ENCODE measurements around the gene DCBLD2. TPM values are rescaled to one million over a fixed set of nuclear protein-coding genes. Genes with fewer than 3 reads are reported as not detected.

Gene DCBLD2
- total and polyA plus RNA-seq, 9 of the 15 experiments (the other 6 are each of a cell fraction or from before 2014, with no cell fraction given): 2.7 to 14.6 (median 7.4) TPM

DNA sequence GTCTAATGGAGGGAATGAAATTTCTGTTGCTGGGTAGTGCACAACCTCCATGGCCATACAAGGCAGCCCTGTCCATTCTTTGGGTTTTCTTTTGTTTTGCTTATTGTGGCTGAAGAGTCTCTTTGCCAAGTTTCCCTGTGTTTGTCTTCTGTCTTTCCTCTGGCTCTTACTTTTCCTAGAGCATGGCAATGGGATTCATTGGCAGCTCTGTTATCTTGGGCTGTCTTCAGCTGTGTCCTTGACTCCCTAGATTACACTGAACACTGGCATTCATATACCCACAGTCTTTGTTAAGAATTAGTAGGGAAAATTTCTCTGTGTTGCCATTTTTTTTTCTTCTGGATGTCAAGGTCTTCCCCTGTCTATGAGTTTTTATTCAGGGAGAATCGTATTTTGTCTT, 16.1 kb upstream of the DCBLD2 start:
- no TSS peak for BruUV-seq (replicated peaks)
- FAIRE-seq (no peak), DNase-seq (ENCODE audit: extremely low read depth in 1 of 4, low spot score in 3 of 4) (no peak), ATAC-seq (no peak)
- Histone ChIP-seq H3K4me1 (replicated peaks in 1 of 2; ENCODE audit: control insufficient read depth in 2 of 2, insufficient read depth in 2 of 2, low read length in 2 of 2) (no peaks in the 10 kb centered on the region), H4K20me1 (replicated peaks; ENCODE audit: control insufficient read depth, insufficient read depth, low read length) (no peaks in the 10 kb centered on the region), H3K27me3 (ENCODE audit: control insufficient read depth in 2 of 2, insufficient read depth in 2 of 2, low read length in 2 of 2) (no peaks in the 10 kb centered on the region; a peak in 1 of 5 replicates), H3K9me3 (replicated peaks; ENCODE audit: control insufficient read depth, insufficient read depth, low read depth, low read length) (no peaks in the 10 kb centered on the region), H3K79me2 (ENCODE audit: control insufficient read depth, insufficient read depth, low read length) (no peaks in the 10 kb centered on the region), H3K4me3 (no peak overlapping the region), H2AFZ (ENCODE audit: low read depth, low read length) (no peak overlapping the region), H3K36me3 (ENCODE audit: control insufficient read depth, insufficient read depth, low read length) (no peaks in the 10 kb centered on the region), H3K27ac (ENCODE audit: extremely low read depth, low read depth, low read length) (no peak overlapping the region), H3K9me1 (ENCODE audit: control insufficient read depth, insufficient read depth, low read length) (no peaks in the 10 kb centered on the region), H3K9ac (ENCODE audit: insufficient read depth in 1 of 2, low read depth in 2 of 2, low read length in 2 of 2) (no peak overlapping the region), H3K4me2 (ENCODE audit: insufficient read depth, low read length) (no peak overlapping the region)
- ChIA-PET POLR2A (no interaction called here), CTCF (ENCODE audit: low intra/inter-chr PET ratio) (no interaction called here)
- 0% methylated on average over 1 of the region's 1 CpG for WGBS (ENCODE audit: insufficient coverage, low coverage, missing lambda C conversion rate)
- in situ Hi-C loops (cut with MboI) (no loop called here), intact Hi-C loops (cut with micrococcal nuclease) (no loop called here)
- TF ChIP-seq, protein P1, sequence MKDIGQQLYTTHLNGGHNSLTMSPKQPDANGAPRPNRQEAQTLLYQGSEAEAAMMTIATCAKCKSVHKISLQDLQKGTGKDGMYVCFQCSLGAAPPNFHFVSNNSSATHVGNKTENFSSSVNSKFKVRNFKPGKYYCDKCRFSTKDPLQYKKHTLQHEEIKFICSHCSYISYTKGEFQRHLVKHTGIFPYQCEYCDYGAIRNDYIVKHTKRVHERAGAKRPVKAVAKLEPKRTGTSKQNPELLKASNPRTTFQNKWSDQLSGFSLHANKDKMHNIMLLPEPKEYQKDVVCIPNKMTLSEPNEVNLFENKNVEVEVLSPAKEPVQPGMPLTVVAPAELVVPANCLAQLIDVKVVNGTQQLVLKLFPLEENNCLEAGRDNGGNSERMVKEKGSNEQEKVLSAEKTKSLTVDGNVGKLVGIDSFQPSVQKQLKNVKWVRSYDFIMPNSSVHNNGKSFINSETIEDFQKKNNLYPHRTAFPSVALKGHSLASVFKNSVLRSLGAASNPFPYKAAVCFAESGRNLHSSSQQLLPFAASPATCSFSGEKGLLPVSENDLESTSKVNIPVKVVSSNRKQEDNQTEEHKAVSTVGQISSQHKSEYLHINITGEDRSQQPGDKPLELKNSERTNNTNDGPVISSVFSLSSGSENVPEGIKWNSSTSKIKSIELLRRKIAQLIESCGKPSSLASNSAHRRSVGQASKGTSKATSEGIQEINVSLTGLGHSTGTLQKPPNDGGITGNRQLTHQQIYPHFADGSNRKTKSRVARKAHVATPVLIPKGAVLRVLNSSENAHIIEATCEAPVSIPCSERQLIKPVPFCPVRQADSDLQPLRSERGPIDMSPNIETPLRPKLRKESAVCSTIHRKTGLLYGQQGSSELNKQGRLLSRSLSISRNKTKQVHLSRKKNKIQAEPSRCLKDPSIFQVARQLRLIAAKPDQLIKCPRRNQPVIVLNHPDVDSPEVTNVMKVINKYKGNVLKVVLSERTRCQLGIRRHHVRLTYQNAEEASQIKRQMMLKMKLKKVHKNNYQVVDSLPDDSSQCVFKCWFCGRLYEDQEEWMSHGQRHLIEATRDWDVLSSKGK (CRISPR knock-in tag; IDR thresholded peaks at IDR 0.05): no peak
- TF ChIP-seq, protein P2, sequence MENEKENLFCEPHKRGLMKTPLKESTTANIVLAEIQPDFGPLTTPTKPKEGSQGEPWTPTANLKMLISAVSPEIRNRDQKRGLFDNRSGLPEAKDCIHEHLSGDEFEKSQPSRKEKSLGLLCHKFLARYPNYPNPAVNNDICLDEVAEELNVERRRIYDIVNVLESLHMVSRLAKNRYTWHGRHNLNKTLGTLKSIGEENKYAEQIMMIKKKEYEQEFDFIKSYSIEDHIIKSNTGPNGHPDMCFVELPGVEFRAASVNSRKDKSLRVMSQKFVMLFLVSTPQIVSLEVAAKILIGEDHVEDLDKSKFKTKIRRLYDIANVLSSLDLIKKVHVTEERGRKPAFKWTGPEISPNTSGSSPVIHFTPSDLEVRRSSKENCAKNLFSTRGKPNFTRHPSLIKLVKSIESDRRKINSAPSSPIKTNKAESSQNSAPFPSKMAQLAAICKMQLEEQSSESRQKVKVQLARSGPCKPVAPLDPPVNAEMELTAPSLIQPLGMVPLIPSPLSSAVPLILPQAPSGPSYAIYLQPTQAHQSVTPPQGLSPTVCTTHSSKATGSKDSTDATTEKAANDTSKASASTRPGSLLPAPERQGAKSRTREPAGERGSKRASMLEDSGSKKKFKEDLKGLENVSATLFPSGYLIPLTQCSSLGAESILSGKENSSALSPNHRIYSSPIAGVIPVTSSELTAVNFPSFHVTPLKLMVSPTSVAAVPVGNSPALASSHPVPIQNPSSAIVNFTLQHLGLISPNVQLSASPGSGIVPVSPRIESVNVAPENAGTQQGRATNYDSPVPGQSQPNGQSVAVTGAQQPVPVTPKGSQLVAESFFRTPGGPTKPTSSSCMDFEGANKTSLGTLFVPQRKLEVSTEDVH (IDR thresholded peaks at IDR 0.05; ENCODE audit: low read depth, partially characterized antibody): no peak
- TF ChIP-seq TCF3 (CRISPR knock-in tag; IDR thresholded peaks at IDR 0.05) (no peak), IRF2 (CRISPR knock-in tag; IDR thresholded peaks at IDR 0.05) (no peak), JUNB (CRISPR knock-in tag; conservative IDR thresholded peaks at IDR 0.05) (no peak), SP2 (IDR thresholded peaks at IDR 0.05; ENCODE audit: extremely low read depth, low read depth, low read length, poor library complexity, severe bottlenecking) (no peak), ARNT (IDR thresholded peaks at IDR 0.05) (no peak), FOXM1 (IDR thresholded peaks at IDR 0.05; ENCODE audit: low read depth) (no peak), FOXM1 (CRISPR knock-in tag; IDR thresholded peaks at IDR 0.05; ENCODE audit: low read depth) (no peak)
- TF ChIP-seq, protein P3, sequence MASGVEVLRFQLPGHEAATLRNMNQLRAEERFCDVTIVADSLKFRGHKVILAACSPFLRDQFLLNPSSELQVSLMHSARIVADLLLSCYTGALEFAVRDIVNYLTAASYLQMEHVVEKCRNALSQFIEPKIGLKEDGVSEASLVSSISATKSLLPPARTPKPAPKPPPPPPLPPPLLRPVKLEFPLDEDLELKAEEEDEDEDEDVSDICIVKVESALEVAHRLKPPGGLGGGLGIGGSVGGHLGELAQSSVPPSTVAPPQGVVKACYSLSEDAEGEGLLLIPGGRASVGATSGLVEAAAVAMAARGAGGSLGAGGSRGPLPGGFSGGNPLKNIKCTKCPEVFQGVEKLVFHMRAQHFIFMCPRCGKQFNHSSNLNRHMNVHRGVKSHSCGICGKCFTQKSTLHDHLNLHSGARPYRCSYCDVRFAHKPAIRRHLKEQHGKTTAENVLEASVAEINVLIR (CRISPR knock-in tag; IDR thresholded peaks at IDR 0.05): no peak
